ENCODE measurements around the gene CAB39. TPM values are rescaled to one million over a fixed set of nuclear protein-coding genes. Genes with fewer than 3 reads are reported as not detected.
A peak's percentile ranks its signal among the peaks of the same experiment; 100 is the strongest.

CAB39 gene
- 100 to 1,000 TPM; 104 to 123 TPM for total RNA-seq

DNA sequence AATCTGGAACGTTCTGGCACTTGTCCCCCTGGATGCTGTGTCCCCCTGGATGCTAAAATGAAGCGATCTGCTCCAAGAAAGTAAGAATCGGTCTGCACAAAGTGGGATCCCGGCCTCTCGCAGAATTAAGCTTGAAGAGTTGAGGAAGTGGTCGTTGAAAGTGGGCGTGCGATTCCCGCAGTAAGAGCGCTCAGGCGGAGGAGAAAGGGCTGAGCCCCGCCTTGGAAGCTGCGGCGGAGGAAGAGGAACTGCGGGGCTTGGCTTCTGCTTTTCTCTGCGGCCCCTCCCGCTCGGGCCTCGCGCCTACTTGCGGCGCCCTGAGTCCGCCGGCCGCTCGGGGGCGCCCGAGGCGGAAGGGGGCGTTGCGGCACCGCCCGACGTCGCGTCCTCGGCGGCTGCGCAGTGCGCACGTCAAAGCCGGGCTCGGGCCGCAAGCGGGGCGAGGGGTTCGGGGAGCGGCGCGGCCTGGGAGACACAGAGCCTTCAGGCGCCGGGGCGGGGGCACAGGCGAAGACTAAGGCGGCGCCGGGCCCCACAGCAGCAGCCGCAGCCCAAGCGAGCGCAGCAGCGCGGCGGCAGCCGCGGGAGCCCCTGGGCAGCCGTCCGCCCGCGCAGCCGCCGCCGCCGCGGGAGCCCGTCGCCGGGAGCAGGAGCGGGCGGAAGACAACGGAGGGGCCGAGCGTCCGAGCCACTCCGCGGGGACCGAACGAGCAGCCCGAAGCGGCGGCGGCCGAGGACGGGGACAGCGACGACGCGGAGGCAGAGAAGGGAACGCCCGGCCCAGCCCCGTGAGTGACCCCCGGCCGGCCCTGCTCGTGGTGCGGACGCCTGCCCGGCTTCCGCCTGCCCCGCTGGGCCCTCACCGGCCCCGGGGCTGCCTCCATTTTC, at the start of gene CAB39:
CAB39 (plus strand) TSS at position 400 of the 888 bp plus-strand sequence. CDS start 47,160 bp downstream, outside the sequence.
- peak; percentile 89 to 90 for DNase-seq (ENCODE audit: low spot score in 2 of 2)
- peaks cover 20 to 30% of the 10 kb centered on the region in 2 donors for H3K36me3 Mint-ChIP-seq
- peak within 1 kb of the TSS; percentile 91 to 99 for H3K27ac Mint-ChIP-seq
- H3K9me3 Mint-ChIP-seq: no peaks in the 10 kb centered on the region
- ATAC-seq: peak; percentile 86 to 90

DNA sequence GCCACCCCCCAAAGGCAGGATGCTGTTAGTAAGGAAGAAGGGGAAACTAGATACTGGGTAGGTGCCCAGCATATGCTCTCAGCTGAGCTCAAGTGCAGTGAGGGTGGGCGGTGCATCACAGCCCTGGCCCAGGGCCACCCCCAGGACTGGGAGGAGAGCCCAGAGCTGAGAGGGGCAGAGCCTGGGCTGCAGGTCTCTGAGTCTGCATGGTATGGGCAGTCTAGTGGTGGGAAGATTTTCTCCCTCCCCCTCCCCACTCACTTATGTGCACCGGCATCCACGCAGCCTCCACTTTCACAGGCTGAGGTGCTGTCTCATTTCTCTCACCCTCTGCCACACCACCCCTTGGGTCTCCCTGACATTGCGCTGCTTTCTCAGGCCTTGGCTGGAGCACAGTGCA, 48.5 kb upstream of the CAB39 start:
- H3K36me3 Mint-ChIP-seq: peaks cover 0 to 6% of the 10 kb centered on the region in 2 donors
- no peaks in the 10 kb centered on the region for H3K9me3 Mint-ChIP-seq
- H3K27ac Mint-ChIP-seq: peak overlapping the region; percentile 1 to 83
- no peak for ATAC-seq
- no peak for DNase-seq (ENCODE audit: low spot score in 2 of 2)

GRCh38 chr2:230664844-230665243, 47.8 kb upstream of the CAB39 start:
- peak overlapping the region; percentile 1 to 51 for H3K27ac Mint-ChIP-seq
- H3K36me3 Mint-ChIP-seq: peaks cover 0 to 6% of the 10 kb centered on the region in 2 donors
- no peaks in the 10 kb centered on the region for H3K9me3 Mint-ChIP-seq
- ATAC-seq: no peak
- no peak for DNase-seq (ENCODE audit: low spot score in 2 of 2)

- Mint-ChIP-seq H3K9me3 (no peaks in the 10 kb centered on the region), H3K27ac (peak overlapping the region; percentile 1 to 51), H3K36me3 (peaks cover 0 to 6% of the 10 kb centered on the region in 2 donors)
- DNase-seq (ENCODE audit: low spot score in 2 of 2) (no peak), ATAC-seq (no peak)
Observed at GRCh38 chr2:230665263-230665691, 47.4 kb upstream of the CAB39 start.

GRCh38 chr2:230666446-230666845, 46.2 kb upstream of the CAB39 start:
- Mint-ChIP-seq H3K9me3 (peaks cover 0 to 6% of the 10 kb centered on the region in 2 donors), H3K27ac (peak overlapping the region in 1 of 2 donors; percentile 80), H3K36me3 (peaks cover 0 to 14% of the 10 kb centered on the region in 2 donors)
- ATAC-seq (no peak), DNase-seq (ENCODE audit: low spot score in 2 of 2) (no peak)

DNA sequence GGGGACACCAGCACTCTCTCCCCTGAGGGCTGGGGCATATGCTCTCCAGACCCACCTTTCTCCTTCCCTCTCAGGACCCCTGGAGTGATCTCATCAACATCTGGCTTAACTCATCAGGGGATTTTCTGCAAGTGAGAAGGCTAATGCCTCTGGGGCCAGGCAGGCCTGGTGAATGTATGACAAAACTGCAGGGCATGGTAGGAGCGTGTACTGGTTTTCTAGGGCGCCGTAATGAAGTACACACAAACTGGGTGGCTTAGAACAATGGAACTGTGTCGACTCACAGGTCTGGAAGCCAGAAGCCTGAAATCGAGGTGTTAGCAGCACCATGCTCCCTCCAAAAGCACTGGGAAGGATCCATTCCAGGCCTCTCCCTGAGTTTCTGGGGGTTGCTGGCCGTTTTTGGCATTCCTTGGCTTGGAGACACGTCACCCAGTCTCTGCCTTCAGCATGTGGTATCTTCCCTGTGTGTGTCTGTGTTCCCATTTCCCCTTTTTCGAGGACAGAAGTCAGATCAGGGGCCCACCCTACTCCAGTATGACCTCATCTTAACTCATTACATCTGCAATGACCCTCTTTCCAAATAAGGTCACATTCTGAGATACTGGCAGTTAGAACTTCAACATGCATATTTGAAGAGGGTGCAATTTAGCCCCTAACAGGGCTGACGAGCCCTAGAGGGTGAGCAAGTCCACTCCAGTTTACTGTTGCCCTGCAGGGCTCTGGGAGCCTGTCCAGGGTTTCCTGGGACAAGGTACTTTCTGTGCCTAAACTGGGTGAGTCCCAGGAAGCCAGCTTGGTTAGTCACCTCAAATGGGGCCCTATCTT, 45.5 kb upstream of the CAB39 start:
- DNase-seq (ENCODE audit: low spot score in 2 of 2) (no peak), ATAC-seq (peak in 1 of 2 donors; percentile 17)
- H3K27ac Mint-ChIP-seq: peak overlapping the region; percentile 7 to 80
- H3K36me3 Mint-ChIP-seq: peaks cover 0 to 16% of the 10 kb centered on the region in 2 donors
- H3K9me3 Mint-ChIP-seq: peaks cover 0 to 6% of the 10 kb centered on the region in 2 donors

GRCh38 chr2:230668184-230668938, 44.3 kb upstream of the CAB39 start:
- DNase-seq (ENCODE audit: low spot score in 2 of 2) (no peak), ATAC-seq (peak; percentile 40 to 66)
- Mint-ChIP-seq H3K9me3 (peaks cover 0 to 6% of the 10 kb centered on the region in 2 donors), H3K27ac (peak overlapping the region; percentile 80 to 86), H3K36me3 (peaks cover 0 to 13% of the 10 kb centered on the region in 2 donors)

- Mint-ChIP-seq H3K9me3 (peaks cover 0 to 6% of the 10 kb centered on the region in 2 donors), H3K27ac (peak overlapping the region; percentile 22 to 80), H3K36me3 (peaks cover 0 to 10% of the 10 kb centered on the region in 2 donors)
- ATAC-seq: peak; percentile 16 to 53
- no peak for DNase-seq (ENCODE audit: low spot score in 2 of 2)
Observed at GRCh38 chr2:230668939-230669303, 43.7 kb upstream of the CAB39 start.

- DNase-seq (ENCODE audit: low spot score in 2 of 2): no peak
- Mint-ChIP-seq H3K27ac (peak overlapping the region in 1 of 2 donors; percentile 80), H3K9me3 (peaks cover 0 to 6% of the 10 kb centered on the region in 2 donors), H3K36me3 (peaks cover 0 to 10% of the 10 kb centered on the region in 2 donors)
- ATAC-seq: no peak
Observed at GRCh38 chr2:230669386-230669950, 43.2 kb upstream of the CAB39 start.

GRCh38 chr2:230671117-230671516, 41.5 kb upstream of the CAB39 start:
- DNase-seq (ENCODE audit: low spot score in 2 of 2): no peak
- Mint-ChIP-seq H3K36me3 (peaks cover 0 to 10% of the 10 kb centered on the region in 2 donors), H3K9me3 (peaks cover 0 to 6% of the 10 kb centered on the region in 2 donors), H3K27ac (peak overlapping the region; percentile 3 to 85)
- peak in 1 of 2 donors; percentile 54 for ATAC-seq

DNA sequence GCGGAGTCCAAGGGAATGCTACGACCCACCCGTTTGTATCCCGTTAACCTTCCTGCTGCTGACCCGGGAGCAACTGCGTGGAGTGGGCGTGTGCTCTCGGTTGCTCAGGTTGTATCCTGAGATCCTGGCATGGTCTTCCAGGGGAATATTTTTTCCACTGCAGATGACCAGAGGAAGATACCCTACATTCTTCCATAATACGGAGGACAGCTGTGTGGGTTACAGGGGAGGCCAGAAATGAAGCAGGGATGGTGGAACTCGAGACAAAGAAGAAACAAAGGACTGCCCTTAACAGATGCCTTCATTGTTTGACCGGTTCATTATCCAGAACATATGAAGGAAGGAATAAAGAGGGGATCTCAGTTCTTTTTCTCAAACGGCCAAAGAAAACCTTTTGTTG, 39.8 kb upstream of the CAB39 start:
- H3K36me3 Mint-ChIP-seq: peaks cover 2 to 18% of the 10 kb centered on the region in 2 donors
- H3K27ac Mint-ChIP-seq: no peak overlapping the region
- H3K9me3 Mint-ChIP-seq: peaks cover 0 to 10% of the 10 kb centered on the region in 2 donors
- no peak for DNase-seq (ENCODE audit: low spot score in 2 of 2)
- ATAC-seq: no peak

GRCh38 chr2:230674401-230674800, 38.2 kb upstream of the CAB39 start:
- H3K27ac Mint-ChIP-seq: no peak overlapping the region
- peaks cover 0 to 19% of the 10 kb centered on the region in 2 donors for H3K9me3 Mint-ChIP-seq
- DNase-seq (ENCODE audit: low spot score in 2 of 2): no peak
- H3K36me3 Mint-ChIP-seq: peaks cover 6 to 30% of the 10 kb centered on the region in 2 donors
- ATAC-seq: no peak

- Mint-ChIP-seq H3K9me3 (peaks cover 0 to 19% of the 10 kb centered on the region in 2 donors), H3K36me3 (peaks cover 6 to 30% of the 10 kb centered on the region in 2 donors), H3K27ac (no peak overlapping the region)
- ATAC-seq (no peak), DNase-seq (ENCODE audit: low spot score in 2 of 2) (no peak)
Observed at GRCh38 chr2:230674966-230675672, 37.5 kb upstream of the CAB39 start.

DNA sequence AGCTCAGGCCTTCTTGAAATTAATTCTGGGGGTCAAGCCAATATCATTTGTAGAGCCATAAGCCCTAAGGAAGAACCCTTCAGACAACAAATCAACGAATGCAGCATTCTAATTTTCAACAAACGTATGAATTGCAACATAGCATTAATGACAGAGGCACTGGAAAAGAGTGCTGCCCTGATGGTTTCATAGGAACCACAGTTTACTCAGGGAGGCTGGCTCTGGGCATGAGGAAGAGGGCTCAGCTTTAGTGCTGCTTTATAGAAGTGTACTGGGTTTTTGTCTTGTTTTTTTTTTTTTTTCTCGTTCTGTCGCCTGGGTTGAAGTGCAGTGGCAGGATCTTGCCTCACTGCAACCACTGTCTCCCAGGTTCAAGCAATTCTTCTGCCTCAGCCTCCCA, 36.1 kb upstream of the CAB39 start:
- H3K36me3 Mint-ChIP-seq: peaks cover 6 to 21% of the 10 kb centered on the region in 2 donors
- H3K9me3 Mint-ChIP-seq: peaks cover 0 to 13% of the 10 kb centered on the region in 2 donors
- H3K27ac Mint-ChIP-seq: no peak overlapping the region
- no peak for ATAC-seq
- DNase-seq (ENCODE audit: low spot score in 2 of 2): no peak

GRCh38 chr2:230677201-230677946, 35.3 kb upstream of the CAB39 start:
- no peak for DNase-seq (ENCODE audit: low spot score in 2 of 2)
- H3K27ac Mint-ChIP-seq: peak overlapping the region in 1 of 2 donors; percentile 37
- H3K36me3 Mint-ChIP-seq: peaks cover 6 to 21% of the 10 kb centered on the region in 2 donors
- peaks cover 0 to 13% of the 10 kb centered on the region in 2 donors for H3K9me3 Mint-ChIP-seq
- ATAC-seq: no peak

Data from activated naive CD4-positive, alpha-beta T cell treated with anti-CD3 and anti-CD28 coated beads, Interleukin-2, amount 50 U/mL, for 72 hours (primary cell).